Sigmoid colon (tissue), 7 donors: Measurements from ENCODE around the gene UBXN11. TPM values are rescaled to one million over a fixed set of nuclear protein-coding genes. Genes with fewer than 3 reads are reported as not detected.

Experiments
- DNase-seq: peaks from one replicate; pipeline ENCODE4 v3.0.0-alpha.2; 2019
- H3K27ac ChIP-seq, 4 donors: fragments of 200-600 bp; sonication (generic); one replicate each; pipeline ENCODE4 v1.5.1; 2016 to 2019; ENCODE audit warnings: mild to moderate bottlenecking in 1 of 4
- H3K27me3 ChIP-seq, 3 donors: fragments of 200-600 bp; sonication (generic); one replicate each; pipeline ENCODE4 v1.5.1; 2019; ENCODE audit warnings: mild to moderate bottlenecking in 1 of 3
- H3K36me3 ChIP-seq, 4 donors: fragments of 200-600 bp; sonication (generic); one replicate each; pipeline ENCODE4 v1.5.1; 2016 to 2019
- H3K4me1 ChIP-seq, 4 donors: fragments of 200-600 bp; sonication (generic); one replicate each; pipeline ENCODE4 v1.5.1; 2017 to 2019
- H3K4me3 ChIP-seq, 4 donors: fragments of 200-600 bp; sonication (generic); one replicate each; pipeline ENCODE4 v1.5.1; 2017 to 2019; ENCODE audit warnings: mild to moderate bottlenecking in 2 of 4, moderate library complexity in 1 of 4
- H3K9me3 ChIP-seq, 4 donors: fragments of 200-600 bp in 3 of 4; sonication (generic) in 3 of 4; one replicate each; pipeline versions ENCODE4 v1.5.1 to v1.6.1; 2013 to 2019
- EP300 ChIP-seq, 4 donors: sonication (generic); formaldehyde crosslinking; IDR thresholded peaks; one replicate each; pipeline ENCODE4 v1.6.1; 2017; ENCODE audit warnings: antibody characterized with exemption in 4 of 4
- POLR2A ChIP-seq, 2 donors: fragments of 450-650 bp; IDR thresholded peaks; one replicate each; pipeline ENCODE4 v1.6.1; 2016; ENCODE audit warnings: antibody characterized with exemption in 2 of 2, mild to moderate bottlenecking in 2 of 2, moderate library complexity in 2 of 2
- POLR2AphosphoS5 ChIP-seq, 4 donors: sonication (generic); formaldehyde crosslinking; IDR thresholded peaks; one replicate each; pipeline ENCODE4 v1.6.1; 2017; ENCODE audit warnings: antibody characterized with exemption in 4 of 4
- WGBS, 2 donors: extraction: QIAGEN DNeasy Blood & Tissue Kit; methylation state at CpG; one replicate each; pipeline ENCODE4 v1.1.7; 2013; 5-methylcytosine and 5-hydroxymethylcytosine counted together
- intact Hi-C: fragments of 100-400 bp; cut with DNase I; formaldehyde crosslinking; loops from one replicate; pipeline ENCODE4 v1.15.1; 2023
- polyA plus RNA-seq, 3 donors: library from polyadenylated mRNA; stranded (reverse); fragments of 200-250 nt; gene quantifications; one replicate each; pipeline ENCODE4 v1.2.3, GENCODE V29; 2013
- total RNA-seq, 4 donors: library from RNA; depleted of rRNA; stranded (reverse); fragments of >200 nt; gene quantifications; one replicate each; pipeline ENCODE4 v1.1.0, GENCODE V29; 2016
- TF ChIP-seq, protein P1 (sequence below), 4 experiments: fragments of 450-650 bp in 3 of 4; fragments of 200-600 bp in 1 of 4; IDR thresholded peaks; one replicate each; pipeline ENCODE4 v1.5.1; 2016 to 2019; ENCODE audit warnings: antibody characterized with exemption in 4 of 4, mild to moderate bottlenecking in 3 of 4, moderate library complexity in 2 of 4
- donor health status: healthy with polysubstance abuse.
- donor health status: Bipolar disorder and iron deficiency.
- donor health status: healthy.

The UBXN11 gene
- total and polyA plus RNA-seq, 7 donors: 3.0 to 22.7 (median 12.5) TPM

DNA sequence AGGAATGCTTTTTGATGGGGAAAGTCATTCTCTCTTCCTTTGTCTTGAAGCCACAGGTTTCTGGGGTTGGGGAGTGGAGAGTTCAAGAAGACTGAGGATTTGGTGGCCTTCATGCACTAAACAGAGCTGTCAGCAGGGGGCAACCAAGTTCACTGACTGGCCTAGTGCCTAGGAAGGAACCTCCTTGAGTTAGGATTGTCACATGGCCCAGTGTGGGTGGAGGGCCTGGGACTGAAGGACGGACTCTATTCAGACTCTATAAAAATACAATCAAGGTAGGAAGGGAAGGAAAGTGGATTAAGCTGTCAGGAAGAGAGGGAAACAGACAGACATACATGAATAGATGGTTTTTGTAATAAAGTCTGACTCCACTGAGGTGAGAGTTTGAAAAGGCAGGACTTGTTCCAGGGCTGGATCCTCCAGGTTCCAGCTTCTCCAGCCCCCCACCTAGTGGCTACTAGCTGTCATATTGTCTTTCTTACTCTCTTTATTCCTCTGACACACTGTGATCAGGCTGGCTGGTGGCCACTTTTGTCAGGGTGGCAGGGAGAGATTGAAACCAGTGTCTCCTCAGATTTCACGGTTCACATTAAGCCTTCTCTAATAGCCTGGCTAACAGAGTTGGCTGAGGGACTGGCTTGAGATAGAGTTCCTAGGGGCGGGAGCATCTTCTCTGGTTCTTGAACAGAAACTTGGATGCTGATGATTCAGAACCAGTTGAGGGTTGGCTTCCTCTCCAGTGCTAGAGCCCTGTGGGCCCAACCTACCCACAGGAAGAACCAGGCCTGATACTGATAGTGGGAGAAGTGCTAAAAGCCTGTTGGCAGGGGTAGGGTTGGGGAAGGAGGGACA, 30.6 kb downstream of the UBXN11 start:
- peak; percentile 92 for DNase-seq
- no peak overlapping the region for H3K4me3 ChIP-seq
- TF ChIP-seq, protein P1, sequence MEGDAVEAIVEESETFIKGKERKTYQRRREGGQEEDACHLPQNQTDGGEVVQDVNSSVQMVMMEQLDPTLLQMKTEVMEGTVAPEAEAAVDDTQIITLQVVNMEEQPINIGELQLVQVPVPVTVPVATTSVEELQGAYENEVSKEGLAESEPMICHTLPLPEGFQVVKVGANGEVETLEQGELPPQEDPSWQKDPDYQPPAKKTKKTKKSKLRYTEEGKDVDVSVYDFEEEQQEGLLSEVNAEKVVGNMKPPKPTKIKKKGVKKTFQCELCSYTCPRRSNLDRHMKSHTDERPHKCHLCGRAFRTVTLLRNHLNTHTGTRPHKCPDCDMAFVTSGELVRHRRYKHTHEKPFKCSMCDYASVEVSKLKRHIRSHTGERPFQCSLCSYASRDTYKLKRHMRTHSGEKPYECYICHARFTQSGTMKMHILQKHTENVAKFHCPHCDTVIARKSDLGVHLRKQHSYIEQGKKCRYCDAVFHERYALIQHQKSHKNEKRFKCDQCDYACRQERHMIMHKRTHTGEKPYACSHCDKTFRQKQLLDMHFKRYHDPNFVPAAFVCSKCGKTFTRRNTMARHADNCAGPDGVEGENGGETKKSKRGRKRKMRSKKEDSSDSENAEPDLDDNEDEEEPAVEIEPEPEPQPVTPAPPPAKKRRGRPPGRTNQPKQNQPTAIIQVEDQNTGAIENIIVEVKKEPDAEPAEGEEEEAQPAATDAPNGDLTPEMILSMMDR (IDR thresholded peaks at IDR 0.05): peak; percentile 86 to 94 (median 88)
- TF ChIP-seq EP300 (IDR thresholded peaks at IDR 0.05) (no peak), POLR2AphosphoS5 (IDR thresholded peaks at IDR 0.05) (peak in 3 of 4 donors; percentile 29 to 63 (median 44)), POLR2A (IDR thresholded peaks at IDR 0.05) (peak in 1 of 2 donors; percentile 23)
- H3K9me3 ChIP-seq: no peaks in the 10 kb centered on the region
- H3K27me3 ChIP-seq: no peaks in the 10 kb centered on the region
- intact Hi-C loops: loop anchor here (1.0 to 5.0 kb wide), 4 partner anchors 45 to 196 kb away; partner anchors contain the start of genes C1orf232, DHDDS, HMGN2 and ZNF593
- H3K27ac ChIP-seq: peak overlapping the region; percentile 69 to 98 (median 84)
- peaks cover 0 to 42% (median 32%) of the 10 kb centered on the region in 4 donors for H3K4me1 ChIP-seq
- H3K36me3 ChIP-seq: peaks cover 0 to 8% (median 2%) of the 10 kb centered on the region in 4 donors
- 24 to 34% methylated on average over 3 of the region's 3 CpGs for WGBS, 2 donors

DNA sequence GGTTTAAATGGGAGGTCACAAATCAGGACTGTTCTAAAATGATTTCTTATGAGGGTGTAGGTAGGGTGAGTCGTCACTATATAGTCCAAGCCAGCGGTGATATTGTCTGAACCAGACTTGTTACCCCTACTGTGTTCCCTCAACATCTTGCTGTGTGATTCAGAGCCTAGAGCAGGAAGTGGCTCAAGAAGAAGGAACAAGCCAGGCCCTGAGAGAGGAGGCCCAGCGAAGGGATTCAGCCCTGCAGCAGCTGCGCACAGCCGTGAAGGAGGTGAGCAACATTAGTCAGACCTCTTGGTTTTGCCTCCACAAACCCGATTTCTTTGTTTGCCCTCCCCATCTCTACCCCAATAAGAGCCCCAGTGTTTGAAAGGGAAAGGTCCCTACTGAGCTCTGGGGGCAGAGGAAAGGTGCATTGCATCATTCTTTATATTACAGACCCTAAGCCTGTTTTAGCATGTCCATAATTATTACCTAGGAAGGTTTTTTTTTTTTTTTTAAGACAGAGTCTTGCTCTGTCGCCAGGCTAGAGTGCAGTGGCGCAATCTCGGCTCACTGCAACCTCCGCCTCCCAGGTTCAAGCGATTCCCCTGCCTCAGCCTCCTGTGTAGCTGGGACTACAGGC, 31.5 kb downstream of the UBXN11 start:
- Histone ChIP-seq H3K27ac (peak overlapping the region; percentile 69 to 98 (median 84)), H3K27me3 (no peaks in the 10 kb centered on the region), H3K36me3 (peaks cover 0 to 8% (median 2%) of the 10 kb centered on the region in 4 donors), H3K9me3 (no peaks in the 10 kb centered on the region), H3K4me1 (peaks cover 0 to 36% (median 25%) of the 10 kb centered on the region in 4 donors), H3K4me3 (no peak overlapping the region)
- TF ChIP-seq, protein P1 (IDR thresholded peaks at IDR 0.05): no peak
- no peak for TF ChIP-seq POLR2AphosphoS5 (IDR thresholded peaks at IDR 0.05)
- TF ChIP-seq EP300 (IDR thresholded peaks at IDR 0.05): no peak
- no peak for TF ChIP-seq POLR2A (IDR thresholded peaks at IDR 0.05)
- intact Hi-C loops: loop anchor here (1.0 to 5.0 kb wide), 4 partner anchors 46 to 197 kb away; partner anchors contain the start of genes C1orf232, DHDDS, HMGN2 and ZNF593
- WGBS, 2 donors: 74 to 76% methylated on average over 11 of the region's 11 CpGs
- no peak for DNase-seq

DNA sequence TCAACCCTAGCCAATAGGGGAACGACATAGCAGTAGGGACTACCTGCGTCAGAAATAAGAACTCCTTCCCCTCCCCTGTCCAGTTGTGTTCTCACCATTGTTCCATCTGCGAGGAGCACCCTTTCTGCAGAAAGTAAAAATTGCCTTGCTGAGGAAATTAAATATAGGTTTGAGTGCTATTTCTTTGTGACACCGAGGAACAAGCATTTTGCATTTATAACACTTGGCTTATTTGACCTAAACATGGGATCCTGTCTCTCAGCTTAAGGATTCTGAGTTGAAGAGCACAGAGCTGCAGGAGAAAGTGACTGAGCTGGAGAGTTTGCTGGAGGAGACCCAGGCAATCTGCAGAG, 37.3 kb downstream of the UBXN11 start:
- intact Hi-C loops: no loop called here
- 96 to 99% methylated on average over 4 of the region's 4 CpGs for WGBS, 2 donors
- no peaks in the 10 kb centered on the region for H3K4me1 ChIP-seq
- no peak overlapping the region for H3K4me3 ChIP-seq
- H3K9me3 ChIP-seq: no peaks in the 10 kb centered on the region
- DNase-seq: no peak
- H3K27me3 ChIP-seq: no peaks in the 10 kb centered on the region
- peaks cover 0 to 17% (median 4%) of the 10 kb centered on the region in 4 donors for H3K36me3 ChIP-seq
- TF ChIP-seq, protein P1 (IDR thresholded peaks at IDR 0.05): no peak
- no peak overlapping the region for H3K27ac ChIP-seq

DNA sequence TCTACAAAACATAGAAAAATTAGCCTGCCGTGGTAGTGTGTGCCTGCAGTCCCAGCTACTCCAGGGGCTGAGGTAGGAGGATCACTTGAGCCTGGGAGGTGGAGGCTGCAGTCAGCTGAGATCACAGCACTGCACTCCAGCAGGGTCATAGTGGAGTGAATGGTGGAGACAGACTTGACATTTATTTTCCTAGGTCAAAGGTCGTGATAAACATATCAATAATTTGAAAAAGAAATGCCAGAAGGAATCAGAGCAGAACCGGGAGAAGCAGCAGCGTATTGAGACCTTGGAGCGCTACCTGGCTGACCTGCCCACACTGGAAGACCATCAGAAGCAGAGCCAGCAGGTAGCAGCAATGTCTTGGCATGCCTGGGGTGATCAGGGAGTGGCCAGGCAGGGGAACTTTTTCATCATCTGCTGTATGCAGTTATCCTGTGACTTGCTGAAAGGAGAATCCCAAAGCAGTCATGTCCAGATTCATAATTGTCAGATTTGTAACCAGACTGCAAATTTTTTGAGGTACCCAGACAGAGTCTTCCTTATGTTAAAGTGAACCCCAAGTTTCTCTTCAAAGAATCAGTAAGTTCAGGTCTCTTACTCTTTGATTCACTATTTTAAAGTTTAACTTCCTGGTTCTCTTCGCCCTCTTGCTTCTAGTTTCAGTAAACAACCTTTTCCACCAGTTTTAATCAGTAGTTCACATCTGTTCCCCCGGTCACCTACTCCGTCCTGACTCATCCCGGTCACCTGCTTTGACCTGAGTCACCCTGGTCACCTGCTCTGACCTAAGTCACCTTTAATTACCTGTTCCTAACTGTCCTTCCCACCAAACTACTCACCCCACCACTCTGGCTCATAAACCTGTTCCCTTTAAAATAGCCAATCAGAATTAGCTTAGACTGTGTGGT, 37.9 kb downstream of the UBXN11 start:
- no peaks in the 10 kb centered on the region for H3K9me3 ChIP-seq

More for the DNA sequence above, 37.9 kb downstream of the UBXN11 start:
- no peak for DNase-seq
- Histone ChIP-seq H3K4me3 (no peak overlapping the region), H3K27ac (no peak overlapping the region), H3K36me3 (peaks cover 0 to 17% (median 4%) of the 10 kb centered on the region in 4 donors), H3K4me1 (no peaks in the 10 kb centered on the region), H3K27me3 (no peaks in the 10 kb centered on the region)
- no peak for TF ChIP-seq EP300 (IDR thresholded peaks at IDR 0.05)
- TF ChIP-seq, protein P1 (IDR thresholded peaks at IDR 0.05): no peak
- TF ChIP-seq POLR2A (IDR thresholded peaks at IDR 0.05): no peak
- TF ChIP-seq POLR2AphosphoS5 (IDR thresholded peaks at IDR 0.05): no peak
- 95 to 96% methylated on average over 9 of the region's 9 CpGs for WGBS, 2 donors
- intact Hi-C loops: no loop called here
